GM12878 (cell line): ENCODE results near the gene GLB1L3.

Experiments used
- CHD4 ChIP-seq: fragments of 200-600 bp; sonication (generic); IDR thresholded peaks from 2 replicates; pipeline ENCODE4 v1.6.1; 2016; ENCODE audit warnings: mild to moderate bottlenecking
- EP300 ChIP-seq, 2 experiments: fragments of 150-350 bp in 1 of 2; IDR thresholded peaks; 2 replicates each; pipeline ENCODE4 v1.6.1; 2011 to 2012; ENCODE audit warnings: low read depth in 2 of 2, low read length in 2 of 2, borderline replicate concordance in 1 of 2, improper control_type of control experiment in 1 of 2, inconsistent platforms in 1 of 2; ENCODE audit not compliant: control insufficient read depth in 1 of 2
- ETV6 ChIP-seq, 2 experiments: fragments of 450-650 bp in 1 of 2; IDR thresholded peaks in 1 of 2; conservative IDR thresholded peaks in 1 of 2; 2 replicates each; pipeline ENCODE4 v1.6.1; 2014; ENCODE audit warnings: antibody characterized with exemption in 1 of 2, borderline replicate concordance in 1 of 2, low read depth in 1 of 2, mild to moderate bottlenecking in 1 of 2, moderate library complexity in 1 of 2
- HDAC2 ChIP-seq: fragments of 200-600 bp; sonication (generic); IDR thresholded peaks from 2 replicates; pipeline ENCODE4 v1.6.1; 2017
- NFXL1 ChIP-seq: fragments of 450-650 bp; IDR thresholded peaks from 2 replicates; pipeline ENCODE4 v1.6.1; 2017; ENCODE audit warnings: antibody characterized with exemption, mild to moderate bottlenecking, borderline replicate concordance
- NRF1 ChIP-seq: conservative IDR thresholded peaks from 2 replicates; pipeline ENCODE4 v1.6.1; 2011; ENCODE audit warnings: mild to moderate bottlenecking, low read depth, low read length, improper control_type of control experiment
- POLR2A ChIP-seq: IDR thresholded peaks from 2 replicates; pipeline ENCODE4 v1.6.1; 2011; ENCODE audit warnings: low read depth, mild to moderate bottlenecking, low read length
- RAD21 ChIP-seq: IDR thresholded peaks from 2 replicates; pipeline ENCODE4 v1.6.1; 2011; ENCODE audit warnings: mild to moderate bottlenecking, low read depth, low read length, moderate library complexity; ENCODE audit not compliant: insufficient read depth
- RCOR1 ChIP-seq: conservative IDR thresholded peaks from 2 replicates; pipeline ENCODE4 v1.6.1; 2012; ENCODE audit warnings: low read depth, low read length, improper control_type of control experiment
- TAF1 ChIP-seq: IDR thresholded peaks from 2 replicates; pipeline ENCODE4 v1.6.1; 2011; ENCODE audit warnings: mild to moderate bottlenecking, low read depth, low read length, borderline replicate concordance
- TCF12 ChIP-seq: IDR thresholded peaks from 2 replicates; pipeline ENCODE4 v1.6.1; 2011; ENCODE audit warnings: low read depth, mild to moderate bottlenecking, low read length
- ZSCAN29 ChIP-seq: fragments of 450-650 bp; IDR thresholded peaks from 2 replicates; pipeline ENCODE4 v1.6.1; 2017; ENCODE audit warnings: mild to moderate bottlenecking, moderate library complexity
- TF ChIP-seq, protein P1 (sequence below), 3 experiments: IDR thresholded peaks in 2 of 3; conservative IDR thresholded peaks in 1 of 3; 2 replicates each; pipeline ENCODE4 v1.5.1; 2011; ENCODE audit warnings: low read depth in 3 of 3, low read length in 3 of 3, mild to moderate bottlenecking in 3 of 3, control low read depth in 2 of 3, moderate library complexity in 2 of 3, inconsistent platforms in 1 of 3, mixed read lengths in 1 of 3; ENCODE audit not compliant: control insufficient read depth in 2 of 3, insufficient read depth in 1 of 3; ENCODE audit errors: extremely low read depth in 1 of 3

DNA sequence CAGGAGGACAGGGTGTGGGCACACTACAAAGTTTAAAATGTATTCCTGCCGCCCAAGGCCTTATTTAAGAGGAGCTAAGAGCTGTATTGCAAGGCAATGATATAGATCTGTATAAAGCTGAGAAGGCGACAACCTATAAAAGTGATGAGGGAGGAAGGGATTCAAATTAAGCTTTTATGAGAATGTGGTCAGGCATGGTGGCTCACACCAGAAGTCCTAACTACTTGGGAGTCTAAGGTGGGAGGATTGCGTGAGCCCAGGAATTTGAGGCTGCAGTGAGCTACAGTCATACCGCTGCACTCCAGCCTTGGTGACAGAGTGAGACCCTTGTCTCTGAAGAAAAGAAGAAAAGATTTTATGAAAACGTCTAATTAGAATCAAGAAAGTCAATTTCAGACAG lies 9.7 kb upstream of the GLB1L3 start:
- TF ChIP-seq, protein P1, sequence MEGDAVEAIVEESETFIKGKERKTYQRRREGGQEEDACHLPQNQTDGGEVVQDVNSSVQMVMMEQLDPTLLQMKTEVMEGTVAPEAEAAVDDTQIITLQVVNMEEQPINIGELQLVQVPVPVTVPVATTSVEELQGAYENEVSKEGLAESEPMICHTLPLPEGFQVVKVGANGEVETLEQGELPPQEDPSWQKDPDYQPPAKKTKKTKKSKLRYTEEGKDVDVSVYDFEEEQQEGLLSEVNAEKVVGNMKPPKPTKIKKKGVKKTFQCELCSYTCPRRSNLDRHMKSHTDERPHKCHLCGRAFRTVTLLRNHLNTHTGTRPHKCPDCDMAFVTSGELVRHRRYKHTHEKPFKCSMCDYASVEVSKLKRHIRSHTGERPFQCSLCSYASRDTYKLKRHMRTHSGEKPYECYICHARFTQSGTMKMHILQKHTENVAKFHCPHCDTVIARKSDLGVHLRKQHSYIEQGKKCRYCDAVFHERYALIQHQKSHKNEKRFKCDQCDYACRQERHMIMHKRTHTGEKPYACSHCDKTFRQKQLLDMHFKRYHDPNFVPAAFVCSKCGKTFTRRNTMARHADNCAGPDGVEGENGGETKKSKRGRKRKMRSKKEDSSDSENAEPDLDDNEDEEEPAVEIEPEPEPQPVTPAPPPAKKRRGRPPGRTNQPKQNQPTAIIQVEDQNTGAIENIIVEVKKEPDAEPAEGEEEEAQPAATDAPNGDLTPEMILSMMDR (IDR thresholded peaks at IDR 0.05 in 2 of 3, conservative IDR thresholded peaks at IDR 0.05 in 1 of 3; ENCODE audit: control insufficient read depth in 2 of 3, extremely low read depth in 1 of 3, insufficient read depth in 1 of 3, low read depth in 3 of 3, low read length in 3 of 3): no peak
- TF ChIP-seq EP300 (IDR thresholded peaks at IDR 0.05; ENCODE audit: borderline replicate concordance in 1 of 2, control insufficient read depth in 1 of 2, low read depth in 2 of 2, low read length in 2 of 2) (no peak), POLR2A (no peak), RCOR1 (no peak), HDAC2 (no peak), TAF1 (no peak), ETV6 (conservative IDR thresholded peaks at IDR 0.05 in 1 of 2, IDR thresholded peaks at IDR 0.05 in 1 of 2; ENCODE audit: borderline replicate concordance in 1 of 2, low read depth in 1 of 2) (no peak), TCF12 (no peak), ZSCAN29 (no peak), RAD21 (no peak), NRF1 (no peak), NFXL1 (no peak), CHD4 (no peak)
